Upper lobe of left lung (tissue), 4 donors: Measurements from ENCODE around the gene PARVB.

ENCODE experiments used
- POLR2A ChIP-seq, 4 donors: fragments of 450-650 bp; IDR thresholded peaks; one replicate each; pipeline ENCODE4 v1.5.1; 2016 to 2017; ENCODE audit warnings: antibody characterized with exemption in 4 of 4, mild to moderate bottlenecking in 2 of 4
- POLR2AphosphoS5 ChIP-seq, 2 donors: sonication (generic); formaldehyde crosslinking; IDR thresholded peaks; one replicate each; pipeline ENCODE4 v1.5.1; 2017; ENCODE audit warnings: antibody characterized with exemption in 2 of 2
- TF ChIP-seq, protein P1 (sequence below), 6 experiments: fragments of 450-650 bp in 4 of 6; fragments of 200-600 bp in 2 of 6; sonication (generic) in 2 of 6; IDR thresholded peaks; one replicate each; pipeline ENCODE4 v1.5.1; 2016 to 2019; ENCODE audit warnings: antibody characterized with exemption in 6 of 6

DNA sequence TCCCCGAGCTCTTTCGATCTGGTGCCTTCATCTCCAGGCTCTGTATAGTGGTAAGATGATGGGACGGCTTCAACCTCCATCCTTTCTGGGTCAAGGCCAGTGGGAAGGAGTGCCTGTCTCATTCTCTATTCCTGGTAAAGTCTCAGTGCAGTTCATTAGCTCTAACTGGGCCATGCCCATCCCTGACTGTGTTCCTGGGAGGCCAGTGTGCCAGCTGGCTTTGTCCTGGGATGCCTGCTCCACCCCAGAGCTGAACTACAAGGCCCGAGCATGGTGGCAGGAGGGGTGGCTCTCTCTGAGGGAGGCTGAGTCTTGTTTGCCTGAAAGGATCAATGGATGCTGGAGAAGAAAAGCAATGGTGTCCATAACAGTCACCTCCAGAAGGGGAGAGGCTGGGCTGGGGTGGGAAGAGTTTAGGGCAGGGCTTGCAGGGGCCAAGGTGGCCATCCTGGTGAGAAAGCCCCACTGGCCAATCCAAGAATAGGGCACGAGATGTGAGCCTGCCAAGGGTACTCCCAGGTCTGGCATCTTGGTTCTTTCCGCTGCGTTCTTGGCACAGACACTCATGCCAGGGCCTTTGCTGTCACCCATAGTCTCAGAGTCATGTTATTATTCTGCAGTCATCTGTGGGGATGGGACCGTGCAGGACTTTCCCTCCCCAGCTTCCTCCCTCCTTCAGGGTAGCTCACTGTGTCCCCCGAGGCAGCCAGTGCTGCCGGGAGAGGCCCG is 60.1 kb downstream of the PARVB start:
- TF ChIP-seq POLR2AphosphoS5 (IDR thresholded peaks at IDR 0.05) (no peak), POLR2A (IDR thresholded peaks at IDR 0.05) (no peak)
- TF ChIP-seq, protein P1, sequence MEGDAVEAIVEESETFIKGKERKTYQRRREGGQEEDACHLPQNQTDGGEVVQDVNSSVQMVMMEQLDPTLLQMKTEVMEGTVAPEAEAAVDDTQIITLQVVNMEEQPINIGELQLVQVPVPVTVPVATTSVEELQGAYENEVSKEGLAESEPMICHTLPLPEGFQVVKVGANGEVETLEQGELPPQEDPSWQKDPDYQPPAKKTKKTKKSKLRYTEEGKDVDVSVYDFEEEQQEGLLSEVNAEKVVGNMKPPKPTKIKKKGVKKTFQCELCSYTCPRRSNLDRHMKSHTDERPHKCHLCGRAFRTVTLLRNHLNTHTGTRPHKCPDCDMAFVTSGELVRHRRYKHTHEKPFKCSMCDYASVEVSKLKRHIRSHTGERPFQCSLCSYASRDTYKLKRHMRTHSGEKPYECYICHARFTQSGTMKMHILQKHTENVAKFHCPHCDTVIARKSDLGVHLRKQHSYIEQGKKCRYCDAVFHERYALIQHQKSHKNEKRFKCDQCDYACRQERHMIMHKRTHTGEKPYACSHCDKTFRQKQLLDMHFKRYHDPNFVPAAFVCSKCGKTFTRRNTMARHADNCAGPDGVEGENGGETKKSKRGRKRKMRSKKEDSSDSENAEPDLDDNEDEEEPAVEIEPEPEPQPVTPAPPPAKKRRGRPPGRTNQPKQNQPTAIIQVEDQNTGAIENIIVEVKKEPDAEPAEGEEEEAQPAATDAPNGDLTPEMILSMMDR (IDR thresholded peaks at IDR 0.05) = no peak
